GM13977 (cell line): ENCODE measurements around the gene ECEL1.

Experiments
- DNase-seq: peaks from one replicate; pipeline ENCODE4 v3.0.0; 2012; ENCODE audit warnings: low spot score
- in situ Hi-C: fragments of 300-500 bp; cut with MboI; formaldehyde crosslinking; loops from one replicate; pipeline ENCODE4 v1.12.0; 2022; ENCODE audit warnings: low sequenced_read_pairs, low pct_unique_long_range_greater_than_20kb, mixed read lengths, inconsistent platforms; ENCODE audit not compliant: unreplicated experiment
- TF ChIP-seq, protein P1 (sequence below): IDR thresholded peaks from 2 replicates; pipeline ENCODE4 v1.5.1; 2012; ENCODE audit warnings: mild to moderate bottlenecking, control low read depth; ENCODE audit not compliant: insufficient read depth; ENCODE audit errors: extremely low read depth, missing control alignments

ECEL1 gene

DNA sequence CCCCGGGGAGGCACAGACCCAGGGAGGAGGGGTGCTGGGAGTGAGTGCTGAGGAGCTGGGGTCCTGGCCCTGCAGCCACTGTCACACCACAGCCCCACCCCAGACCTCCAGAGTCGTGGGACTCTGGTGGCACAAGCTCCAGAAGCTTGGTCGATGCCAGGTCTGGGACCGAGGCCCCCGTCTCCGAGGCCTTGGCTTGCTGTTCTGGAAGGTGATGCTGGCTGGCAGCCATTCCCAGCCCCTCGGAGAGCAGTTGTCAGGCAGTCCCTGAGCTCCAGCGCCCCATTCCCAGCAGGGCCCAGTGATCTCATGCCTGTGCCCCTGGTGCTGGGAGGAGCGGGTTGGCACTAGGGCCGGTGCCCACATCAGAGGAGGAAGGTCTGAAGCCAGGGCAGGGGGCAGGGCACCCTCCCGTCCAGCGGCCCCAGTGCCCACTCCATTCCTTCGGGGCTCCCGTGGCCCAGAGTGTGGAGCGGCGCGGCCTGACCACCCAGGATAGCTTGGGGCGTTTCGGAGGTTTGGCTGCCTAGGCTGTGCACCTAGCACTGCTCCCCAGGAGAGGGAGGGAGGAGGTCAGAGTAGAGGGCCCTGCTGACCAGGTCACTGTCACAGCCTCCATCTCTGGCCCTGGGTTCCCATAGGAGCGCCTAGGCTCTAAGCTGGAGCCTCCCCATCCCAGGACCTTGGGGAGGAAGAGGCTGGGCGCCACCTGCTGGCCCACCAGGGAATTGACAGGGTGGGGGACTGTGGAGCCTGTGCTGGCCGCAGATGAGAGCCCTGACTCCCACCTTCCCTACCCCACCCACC lies 48.5 kb downstream of the ECEL1 start:
- in situ Hi-C loops = no loop called here
- TF ChIP-seq, protein P1, sequence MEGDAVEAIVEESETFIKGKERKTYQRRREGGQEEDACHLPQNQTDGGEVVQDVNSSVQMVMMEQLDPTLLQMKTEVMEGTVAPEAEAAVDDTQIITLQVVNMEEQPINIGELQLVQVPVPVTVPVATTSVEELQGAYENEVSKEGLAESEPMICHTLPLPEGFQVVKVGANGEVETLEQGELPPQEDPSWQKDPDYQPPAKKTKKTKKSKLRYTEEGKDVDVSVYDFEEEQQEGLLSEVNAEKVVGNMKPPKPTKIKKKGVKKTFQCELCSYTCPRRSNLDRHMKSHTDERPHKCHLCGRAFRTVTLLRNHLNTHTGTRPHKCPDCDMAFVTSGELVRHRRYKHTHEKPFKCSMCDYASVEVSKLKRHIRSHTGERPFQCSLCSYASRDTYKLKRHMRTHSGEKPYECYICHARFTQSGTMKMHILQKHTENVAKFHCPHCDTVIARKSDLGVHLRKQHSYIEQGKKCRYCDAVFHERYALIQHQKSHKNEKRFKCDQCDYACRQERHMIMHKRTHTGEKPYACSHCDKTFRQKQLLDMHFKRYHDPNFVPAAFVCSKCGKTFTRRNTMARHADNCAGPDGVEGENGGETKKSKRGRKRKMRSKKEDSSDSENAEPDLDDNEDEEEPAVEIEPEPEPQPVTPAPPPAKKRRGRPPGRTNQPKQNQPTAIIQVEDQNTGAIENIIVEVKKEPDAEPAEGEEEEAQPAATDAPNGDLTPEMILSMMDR = peak; percentile 56
- no peak for DNase-seq

DNA sequence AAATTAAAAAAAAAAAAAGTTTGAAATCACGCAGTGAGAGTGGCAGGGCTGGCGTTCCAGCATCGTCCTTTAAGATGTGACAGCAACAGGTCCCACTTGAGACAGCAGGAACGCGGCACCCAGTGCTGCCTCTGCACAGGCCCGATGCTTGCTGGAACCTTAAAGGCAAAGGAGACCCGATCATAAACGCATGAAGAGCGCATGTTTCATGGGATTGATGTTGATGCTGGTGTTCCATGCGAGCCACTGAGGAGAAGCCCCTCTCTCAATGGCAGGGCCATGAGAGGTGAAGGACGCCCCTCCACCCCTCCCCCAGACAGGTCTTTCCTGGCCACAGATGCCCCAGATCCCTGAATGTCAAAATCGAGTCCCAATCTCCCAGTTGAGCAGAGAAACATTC lies 49.5 kb downstream of the ECEL1 start:
- DNase-seq = no peak
- TF ChIP-seq, protein P1 = no peak
- in situ Hi-C loops = no loop called here

DNA sequence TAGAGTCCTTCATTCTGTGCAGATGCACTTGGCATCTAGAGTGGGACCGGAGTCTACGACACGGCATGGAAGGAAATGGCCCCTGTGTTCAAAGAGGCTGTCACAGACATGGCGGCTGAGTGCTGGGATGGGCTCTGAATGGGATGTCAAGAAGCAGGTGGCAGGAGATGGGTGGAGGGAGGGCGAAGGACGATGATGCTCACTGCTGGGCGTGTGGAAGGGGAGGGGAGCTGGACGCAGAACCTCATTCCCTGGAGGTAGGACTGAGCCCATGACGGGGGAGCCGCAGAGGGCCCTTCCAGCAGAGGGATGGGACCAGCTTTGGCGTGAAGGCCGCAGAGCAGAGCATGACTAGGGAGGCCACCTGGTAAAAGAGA lies 50.5 kb downstream of the ECEL1 start:
- DNase-seq = no peak
- in situ Hi-C loops = no loop called here
- TF ChIP-seq, protein P1 = no peak

DNA sequence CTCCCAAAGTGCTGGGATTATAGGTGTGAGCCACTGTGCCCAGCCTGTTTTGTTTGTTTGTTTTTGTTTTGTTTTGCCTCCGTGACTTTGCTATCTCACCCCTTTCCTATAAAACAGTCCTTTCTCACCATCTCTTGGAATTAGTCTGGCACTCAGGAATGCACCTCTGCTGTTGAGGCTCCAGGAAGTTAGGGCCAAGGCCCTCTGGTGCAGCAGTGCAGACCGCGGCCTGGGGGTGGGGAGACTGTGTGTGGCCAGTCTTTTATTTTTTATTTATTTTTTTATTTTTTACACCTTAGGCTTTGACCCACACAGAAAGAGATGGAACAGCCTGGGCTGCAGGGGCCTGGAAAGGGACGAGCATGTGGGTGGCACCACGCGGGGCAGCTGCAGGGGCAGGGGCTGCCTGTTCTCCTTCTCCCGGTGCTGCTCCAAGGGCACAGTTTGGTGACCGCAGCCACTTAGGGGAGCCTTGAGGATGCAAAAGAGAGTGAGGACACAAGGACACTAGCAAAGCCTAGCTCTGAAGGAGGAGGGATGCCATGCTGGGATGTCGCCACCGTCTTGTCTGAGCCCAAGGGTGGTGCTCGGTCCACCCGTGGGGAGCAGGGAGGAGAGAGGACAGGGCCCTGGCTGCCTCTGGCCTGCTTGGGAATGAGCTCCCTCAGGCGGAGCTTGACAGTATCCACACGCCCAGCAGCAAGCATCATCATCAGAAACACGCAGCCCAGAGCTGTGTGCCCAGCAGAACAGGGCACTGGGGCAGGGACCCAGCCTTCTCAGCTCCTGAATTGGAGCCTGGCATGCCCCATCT lies 51.0 kb downstream of the ECEL1 start:
- TF ChIP-seq, protein P1 = no peak
- no peak for DNase-seq
- in situ Hi-C loops = no loop called here

DNA sequence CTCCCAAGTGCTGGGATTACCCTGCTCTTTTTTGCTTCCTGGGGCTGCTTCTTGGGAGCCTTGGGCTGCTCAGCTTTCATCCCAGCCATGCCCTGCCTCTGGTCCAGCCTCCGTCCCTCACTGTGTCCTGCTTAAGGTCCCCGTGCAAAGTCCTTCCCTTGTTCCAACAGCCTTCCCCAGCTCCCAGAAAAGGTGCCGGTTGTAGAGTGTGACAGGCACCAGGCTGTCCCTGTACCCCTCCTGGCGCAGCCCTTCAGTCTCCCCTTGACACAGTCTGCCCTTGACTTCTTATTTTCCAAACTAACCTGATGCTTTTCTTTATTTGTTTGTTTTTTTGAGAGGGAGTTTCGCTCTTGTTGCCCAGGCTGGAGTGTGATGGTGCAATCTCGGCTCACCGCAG lies 51.8 kb downstream of the ECEL1 start:
- no peak for DNase-seq
- in situ Hi-C loops = no loop called here
- TF ChIP-seq, protein P1 = no peak

DNA sequence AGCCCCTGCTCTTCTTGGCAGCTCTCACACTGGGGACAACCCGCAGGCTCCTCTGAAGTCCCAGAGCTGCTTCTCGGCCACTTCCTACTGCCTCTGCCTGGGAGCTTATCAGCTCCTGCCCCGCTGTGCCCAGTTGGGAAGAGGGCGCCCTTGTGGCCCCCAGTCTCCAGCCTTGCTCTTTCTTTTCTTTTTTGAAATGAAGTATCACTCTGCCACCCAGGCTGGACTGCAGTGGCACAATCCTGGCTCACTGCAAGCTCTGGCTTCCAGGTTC lies 52.3 kb downstream of the ECEL1 start:
- in situ Hi-C loops = no loop called here
- TF ChIP-seq, protein P1 = no peak
- no peak for DNase-seq
